LHCN-M2 (cell line): ENCODE results near the gene FAT3. TPM values are rescaled to one million over a fixed set of nuclear protein-coding genes. Genes with fewer than 3 reads are reported as not detected.

Experiments
- DNase-seq: peaks from one replicate; pipeline ENCODE4 v3.0.0-alpha.2; 2012; ENCODE audit warnings: low read depth
- polyA plus RNA-seq: library from polyadenylated mRNA; unstranded; fragments of >200 nt; gene quantifications from one replicate; pipeline ENCODE4 v1.2.1, GENCODE V29; 2012; ENCODE audit warnings: missing spikeins
- total RNA-seq: library from RNA; depleted of rRNA; stranded (reverse); fragments of >200 nt; gene quantifications from 2 replicates; pipeline ENCODE4 v1.2.3, GENCODE V29; 2014; rRNA removed

Gene FAT3
- total RNA-seq: under 0.01 and 0.06 TPM in 2 replicates
- 0.22 TPM for polyA plus RNA-seq

DNA sequence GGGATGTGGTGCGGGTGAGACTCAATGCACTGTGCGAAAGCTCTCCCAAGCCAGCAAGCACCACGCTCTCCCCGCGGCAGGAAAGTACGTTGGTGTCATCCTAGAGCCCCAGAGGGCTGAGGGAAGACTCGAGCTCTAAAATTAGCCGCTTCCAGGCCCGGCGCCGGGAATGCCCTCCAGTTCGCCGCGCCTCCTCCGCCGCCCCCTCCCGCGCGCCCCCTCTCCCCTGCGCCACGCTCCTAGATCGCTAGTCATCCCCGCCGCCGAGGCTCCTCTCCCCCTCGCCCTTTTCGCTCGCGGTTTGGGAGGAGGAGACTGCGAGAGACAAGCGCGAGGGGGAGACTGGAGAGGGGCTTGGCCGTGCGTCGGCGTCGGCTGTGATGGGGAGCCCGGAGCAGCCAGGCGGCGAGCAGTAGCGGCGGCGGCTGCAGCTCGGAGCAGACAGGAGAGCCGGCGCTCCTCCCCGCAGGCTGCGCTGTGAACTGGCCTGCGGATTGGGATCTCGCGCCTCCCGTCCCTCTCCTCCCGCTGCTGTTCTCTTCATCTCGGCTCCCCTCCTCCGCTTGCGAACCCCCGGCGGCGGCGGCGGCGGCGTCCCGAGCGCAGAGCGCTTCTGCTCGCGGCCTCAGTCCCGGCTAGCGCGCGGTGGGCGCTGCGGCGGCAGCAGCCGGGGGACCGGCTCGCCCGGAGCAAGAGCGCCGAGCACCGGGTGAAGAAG is at the start of gene FAT3:
Gene FAT3 (plus strand): TSS at position 412 of the 718 bp plus-strand sequence. CDS start 127,295 bp downstream, outside the sequence.
- peak; percentile 26 for DNase-seq

DNA sequence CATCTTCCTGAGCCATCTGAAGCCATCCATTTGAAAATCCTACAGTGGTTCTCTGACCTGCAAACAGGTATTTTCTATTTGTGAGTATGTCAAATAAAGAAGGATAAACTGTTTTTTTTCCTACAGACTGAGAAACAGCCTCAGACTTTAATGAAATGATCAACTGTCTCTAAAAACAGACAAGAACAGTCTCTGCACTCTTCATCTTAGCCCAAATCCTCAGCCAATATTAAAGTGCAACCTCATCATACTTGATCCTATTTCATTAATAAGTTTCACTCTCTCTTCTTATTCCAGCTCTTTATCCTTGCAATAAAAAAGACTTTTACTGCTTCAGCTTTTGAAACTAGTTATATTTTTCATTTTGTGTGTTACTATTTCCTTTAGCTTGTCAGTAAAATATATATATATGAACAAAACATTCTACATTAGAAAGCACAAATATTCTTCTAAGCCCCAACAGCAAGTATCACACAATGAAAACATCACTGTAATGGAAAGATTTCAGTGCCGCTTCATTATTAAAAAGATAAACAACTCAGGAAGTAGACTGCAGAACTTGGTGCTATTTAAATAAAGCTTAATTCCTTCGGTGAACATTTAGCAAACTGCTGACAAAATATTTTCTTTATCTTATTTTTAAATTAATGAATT is 45.5 kb upstream of the FAT3 start:
- DNase-seq: no peak

DNA sequence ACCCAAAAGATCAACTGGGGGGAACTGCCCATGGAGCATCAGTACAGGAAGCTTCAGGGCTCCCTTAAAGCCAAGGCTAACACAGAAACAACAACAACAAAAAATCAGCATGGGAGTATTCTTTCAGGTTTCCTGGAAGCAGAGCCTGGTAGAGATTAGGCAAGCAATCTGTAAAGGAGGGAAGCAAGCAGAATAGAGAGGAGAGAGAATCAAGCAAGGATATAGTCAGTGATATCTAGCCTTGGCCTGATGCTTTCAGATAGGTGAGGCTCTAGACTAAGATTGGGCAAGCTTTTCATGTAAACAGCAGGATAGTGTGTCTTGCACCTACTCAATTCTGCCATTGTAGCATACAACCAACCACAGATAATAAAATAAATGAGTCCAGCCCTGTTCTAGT is 44.4 kb upstream of the FAT3 start:
- no peak for DNase-seq

DNA sequence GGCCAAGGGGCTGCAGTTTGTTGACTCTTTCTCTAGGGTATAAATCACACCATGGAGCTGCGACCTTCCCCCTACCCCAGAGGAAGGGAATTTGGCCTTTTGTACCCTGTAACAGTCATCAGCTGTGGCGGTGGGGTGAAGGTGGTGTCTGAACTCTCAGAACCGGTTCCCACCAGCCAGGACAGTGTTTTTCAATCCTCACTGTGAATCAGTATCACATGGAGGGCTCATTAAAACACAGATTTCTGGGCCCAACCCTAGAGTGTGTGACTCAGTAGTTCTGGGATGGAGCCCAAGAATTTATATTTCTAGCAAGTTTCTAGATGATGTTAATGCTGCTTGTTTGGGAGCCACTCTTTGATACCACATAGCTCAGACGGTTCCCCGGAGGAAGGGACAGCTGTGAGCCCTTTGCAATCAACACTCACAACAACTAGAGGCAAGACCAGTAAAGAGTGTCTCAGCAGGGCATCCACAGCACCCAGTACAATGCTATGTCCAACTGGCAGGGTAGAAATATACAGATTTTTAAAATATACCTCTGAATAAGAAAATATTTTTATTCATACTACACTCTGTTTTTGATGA is 43.9 kb upstream of the FAT3 start:
- peak; percentile 27 for DNase-seq

DNA sequence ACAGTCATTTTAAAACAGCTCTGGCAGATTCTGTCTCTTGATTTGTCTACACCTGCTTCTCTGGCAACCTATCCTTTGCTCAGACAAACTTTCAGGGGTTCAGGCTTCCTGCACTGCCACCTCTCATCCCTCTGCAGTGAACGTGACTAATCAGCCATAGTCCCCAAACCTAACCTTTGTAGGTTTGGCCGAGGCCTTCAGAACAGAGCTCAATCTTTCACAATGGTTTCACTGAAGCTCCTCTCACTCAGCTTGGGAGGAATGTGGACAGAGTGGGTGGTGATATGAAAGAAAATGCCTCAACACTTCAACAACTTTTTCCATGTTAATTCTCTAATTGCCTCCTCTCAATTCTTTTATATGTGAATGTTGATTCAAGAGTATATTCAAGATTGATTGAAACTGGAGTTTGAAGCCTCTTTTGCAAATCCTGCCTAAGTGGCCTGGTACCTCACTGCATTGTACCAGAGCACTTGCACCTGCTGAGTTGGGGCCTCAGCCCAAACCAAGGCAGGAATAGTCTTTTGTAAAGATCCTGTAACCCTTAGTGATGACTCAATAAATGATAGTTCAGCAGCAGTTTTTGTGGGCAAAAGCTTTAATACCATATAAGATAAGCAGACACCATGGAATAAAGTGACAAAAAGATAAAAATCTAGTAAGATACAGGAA is 33.9 kb upstream of the FAT3 start:
- DNase-seq: no peak

DNA sequence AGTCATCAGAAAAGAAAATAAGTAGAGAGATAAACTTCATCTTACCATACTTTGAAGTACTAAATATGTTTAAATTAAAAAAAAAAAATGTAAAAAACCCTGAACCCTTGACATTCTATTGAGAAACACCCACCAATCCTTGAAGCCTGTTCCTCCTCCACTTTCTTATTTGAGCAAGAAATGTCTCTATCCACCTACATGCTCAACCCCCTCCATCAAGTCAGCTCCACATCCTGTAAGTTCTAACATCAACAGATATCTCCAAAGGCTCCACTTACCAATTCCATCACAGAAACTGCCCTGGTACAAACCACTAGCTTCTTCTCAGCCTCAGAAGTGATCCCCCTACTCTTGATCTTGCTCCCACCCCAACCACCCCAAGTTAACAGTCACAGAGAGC is 32.5 kb upstream of the FAT3 start:
- DNase-seq: no peak

DNA sequence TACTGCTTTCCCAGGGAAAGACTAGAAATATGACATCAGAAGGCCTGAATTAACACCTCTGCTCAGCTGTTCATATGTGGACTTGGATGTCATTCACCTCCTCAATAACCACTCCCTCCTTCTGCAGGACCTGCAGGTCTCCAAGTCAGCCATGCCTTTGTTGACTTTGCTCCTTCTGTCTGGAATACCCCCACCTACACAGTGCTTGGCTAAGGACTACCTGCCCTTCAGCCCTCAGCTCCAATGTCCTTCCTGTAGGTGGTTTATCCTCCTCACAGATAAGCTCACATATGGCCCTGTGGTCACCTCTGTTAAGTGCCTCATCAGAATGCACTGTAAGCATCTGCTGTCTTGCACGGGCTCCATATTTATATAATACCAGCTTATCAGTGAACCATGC is 26.4 kb upstream of the FAT3 start:
- no peak for DNase-seq

DNA sequence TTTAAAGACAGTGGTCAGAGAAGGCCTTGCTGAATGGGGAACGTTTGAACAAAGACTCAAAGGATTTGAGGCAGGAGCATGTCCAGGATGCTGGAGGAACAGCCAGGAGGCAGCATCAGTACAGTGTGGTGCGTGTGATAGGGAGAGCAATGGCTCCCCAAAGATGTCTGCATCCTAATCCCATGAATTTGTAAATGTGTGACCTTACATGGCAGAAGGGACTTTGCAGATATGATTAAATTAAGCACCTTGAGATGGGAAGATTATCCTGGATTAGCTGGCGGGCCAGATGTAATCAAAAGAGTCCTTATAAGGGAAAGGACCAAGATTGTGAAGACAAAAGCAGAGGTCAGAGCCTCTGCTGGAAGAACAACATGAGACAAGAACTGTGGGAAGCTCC is 24.6 kb upstream of the FAT3 start:
- no peak for DNase-seq

DNA sequence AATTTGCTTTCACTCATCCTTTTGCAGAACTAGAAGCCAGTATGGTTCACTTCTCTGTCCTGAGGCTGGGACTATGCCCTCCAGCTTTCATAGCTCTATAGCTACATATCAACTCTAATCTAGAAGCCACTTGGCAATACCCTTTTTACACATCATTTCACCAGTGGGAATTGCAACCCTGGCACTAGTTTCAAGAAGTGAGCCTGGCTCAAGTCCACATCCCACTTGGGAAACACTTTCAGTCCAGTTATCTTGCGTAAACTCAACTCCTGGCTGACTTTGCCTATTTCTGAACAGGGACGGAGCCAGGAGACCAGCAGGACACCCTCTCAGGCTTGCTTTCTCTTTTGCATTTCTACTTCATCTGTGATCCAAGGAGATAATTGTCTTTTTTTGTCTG is 19.9 kb upstream of the FAT3 start:
- DNase-seq: no peak

DNA sequence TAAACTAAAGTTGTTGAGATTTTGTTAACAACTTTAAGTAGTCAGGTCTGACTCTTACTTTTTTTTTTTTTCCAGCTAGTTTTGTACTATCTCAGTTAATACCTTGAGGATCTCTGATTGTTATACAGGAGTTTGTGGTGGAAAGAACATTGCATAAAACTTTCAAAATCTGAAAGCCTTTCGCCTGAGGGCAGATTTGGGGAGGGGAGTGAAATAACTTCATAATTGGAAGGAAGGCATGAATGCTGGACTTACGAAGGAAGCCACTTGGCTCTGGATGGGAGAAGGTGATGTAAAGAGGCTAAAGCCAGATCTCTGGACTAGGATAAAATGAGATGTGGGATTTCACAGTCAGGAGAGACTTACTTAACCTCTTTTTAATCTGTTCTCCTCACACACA is 18.2 kb upstream of the FAT3 start:
- no peak for DNase-seq

DNA sequence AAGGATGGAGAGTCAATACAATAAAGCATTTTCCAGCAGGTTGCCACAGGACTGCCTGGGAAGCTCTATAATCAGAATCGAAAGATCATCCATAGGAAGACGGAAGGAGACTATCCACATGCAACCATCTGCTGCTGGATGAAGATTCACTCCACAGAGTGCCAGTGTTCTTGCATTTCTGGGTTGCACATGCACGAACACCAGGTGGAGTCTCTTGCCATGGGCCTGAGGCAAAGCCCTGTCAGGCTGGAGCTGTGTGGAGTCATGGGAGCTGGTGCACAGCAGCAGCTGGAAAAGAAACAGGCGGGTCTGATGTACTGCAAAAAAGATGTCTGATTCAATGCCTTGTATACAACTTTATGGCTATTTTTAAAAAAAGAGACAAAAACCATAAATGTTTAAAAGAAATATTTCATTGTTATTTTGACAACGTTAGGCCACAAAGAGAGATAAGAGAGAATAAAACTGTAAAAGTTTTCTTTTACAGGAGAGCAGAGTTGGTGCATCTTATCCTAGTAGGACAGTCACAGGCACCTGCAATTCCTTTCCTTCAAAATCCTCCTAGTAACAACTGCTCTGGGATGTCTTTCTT is 12.9 kb upstream of the FAT3 start:
- peak; percentile 51 for DNase-seq

DNA sequence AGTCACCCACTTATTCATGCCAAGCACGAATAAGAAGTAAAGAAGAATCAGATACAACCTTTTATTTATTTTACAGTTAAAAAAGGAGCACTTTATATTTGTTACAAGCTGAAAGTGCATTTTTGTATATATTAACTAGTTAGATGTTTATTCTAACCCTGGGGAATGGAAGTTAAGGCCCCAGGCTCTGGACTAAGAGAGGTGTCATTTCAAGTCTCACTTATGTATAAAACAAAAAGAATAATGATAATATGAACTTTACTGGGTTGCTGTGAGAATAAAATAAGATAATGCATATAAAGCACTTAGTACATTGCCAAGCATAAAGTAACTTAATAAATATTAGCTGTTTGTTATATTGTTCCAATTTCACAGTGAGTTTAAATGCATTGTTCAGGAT is 12.1 kb upstream of the FAT3 start:
- DNase-seq: no peak

DNA sequence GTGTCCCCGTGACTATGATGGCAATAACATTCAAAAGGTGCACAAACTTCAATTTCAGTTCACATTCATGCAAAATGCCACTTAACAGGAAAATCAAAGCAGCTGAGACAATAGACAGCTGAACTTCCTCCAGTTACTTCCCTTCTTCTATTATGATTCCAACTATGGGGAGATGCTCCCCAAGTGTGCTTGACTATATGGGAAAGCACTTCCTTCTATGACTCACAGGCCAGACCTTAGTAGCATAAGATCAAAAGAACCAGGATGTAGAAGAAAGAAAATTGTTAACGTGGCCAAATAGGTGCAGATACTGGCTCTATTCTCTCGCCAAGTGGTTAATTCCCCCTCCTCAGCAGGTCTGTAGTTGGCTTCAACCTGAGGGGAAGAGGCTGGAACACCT is 7.8 kb upstream of the FAT3 start:
- DNase-seq: no peak

DNA sequence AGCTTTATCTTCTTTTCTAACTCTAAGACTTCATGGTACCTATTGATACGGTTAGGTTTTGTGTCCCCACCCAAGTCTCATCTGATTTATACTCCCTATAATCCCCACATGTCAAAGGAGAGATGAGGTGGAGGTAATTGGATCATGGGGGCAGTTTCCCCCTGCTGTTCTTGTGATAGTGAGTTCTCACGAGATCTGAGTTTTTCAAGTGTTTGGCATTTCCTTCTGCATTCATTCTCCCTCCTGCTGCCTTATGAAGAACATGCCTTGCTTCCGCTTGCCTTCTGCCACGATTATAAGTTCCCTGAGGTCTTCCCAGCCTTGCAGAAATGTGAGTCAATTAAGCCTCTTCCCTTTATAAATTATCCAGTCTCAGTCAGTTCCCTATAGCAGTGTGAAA is 5.1 kb upstream of the FAT3 start:
- DNase-seq: no peak

DNA sequence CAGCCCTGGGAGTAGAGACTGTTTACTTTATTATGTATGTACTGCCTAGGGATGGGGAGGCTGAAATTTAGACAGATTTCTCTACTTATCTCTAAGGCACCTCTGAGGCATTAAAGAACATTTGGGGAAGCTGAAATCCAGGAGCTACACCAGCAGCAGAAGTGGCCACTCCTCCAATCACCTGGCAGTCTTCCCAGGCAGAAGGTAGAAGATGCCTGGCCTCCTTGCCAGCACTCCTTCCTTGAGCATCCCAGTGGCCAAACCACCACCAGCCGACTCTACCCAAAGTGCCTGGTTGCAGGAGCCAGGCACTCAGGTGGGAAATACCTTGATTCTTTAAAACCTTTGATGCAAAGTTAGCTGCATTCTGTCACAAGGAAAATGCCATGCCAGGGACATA is 1.9 kb upstream of the FAT3 start:
- DNase-seq: no peak

DNA sequence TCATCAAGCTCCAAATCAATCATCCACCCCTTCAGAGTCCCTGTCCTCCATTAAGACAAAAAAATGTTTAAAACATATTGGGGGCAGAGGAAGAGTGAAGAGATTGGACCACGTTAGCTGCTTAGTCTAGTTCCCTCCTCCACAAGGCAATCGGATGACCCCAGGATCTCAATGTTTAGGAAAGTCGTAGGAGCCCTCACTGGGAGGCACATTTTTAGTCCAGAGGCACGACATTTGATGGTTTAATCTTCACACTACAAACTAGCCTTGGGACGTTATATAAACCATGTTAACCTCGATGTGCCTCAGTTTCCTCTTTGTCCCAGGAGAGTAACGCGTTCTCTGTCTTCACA is 588 bp upstream of the FAT3 start:
- DNase-seq: no peak

DNA sequence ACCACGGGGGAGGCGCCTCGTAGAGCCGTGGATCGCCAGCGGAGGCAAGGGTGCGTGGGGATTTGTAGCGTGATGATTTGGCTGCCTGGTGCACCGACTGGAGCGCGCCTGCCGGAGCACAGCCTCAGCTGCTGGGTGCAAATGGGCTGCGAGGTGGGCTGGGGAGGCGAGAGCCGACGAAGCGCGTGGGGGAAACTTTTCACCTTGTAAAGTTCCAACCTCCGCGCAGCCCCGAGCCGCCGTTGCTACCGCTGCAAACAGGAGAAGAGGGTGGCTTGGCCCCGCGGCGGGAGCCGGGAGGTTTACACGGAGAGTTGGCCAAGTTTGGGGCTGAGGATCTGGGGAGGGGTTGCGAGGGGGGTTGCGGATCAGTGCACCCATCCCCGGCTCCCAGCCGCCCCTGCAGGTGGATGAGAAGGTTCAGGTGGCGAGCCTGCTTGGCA is 528 bp downstream of the FAT3 start:
- no peak for DNase-seq

DNA sequence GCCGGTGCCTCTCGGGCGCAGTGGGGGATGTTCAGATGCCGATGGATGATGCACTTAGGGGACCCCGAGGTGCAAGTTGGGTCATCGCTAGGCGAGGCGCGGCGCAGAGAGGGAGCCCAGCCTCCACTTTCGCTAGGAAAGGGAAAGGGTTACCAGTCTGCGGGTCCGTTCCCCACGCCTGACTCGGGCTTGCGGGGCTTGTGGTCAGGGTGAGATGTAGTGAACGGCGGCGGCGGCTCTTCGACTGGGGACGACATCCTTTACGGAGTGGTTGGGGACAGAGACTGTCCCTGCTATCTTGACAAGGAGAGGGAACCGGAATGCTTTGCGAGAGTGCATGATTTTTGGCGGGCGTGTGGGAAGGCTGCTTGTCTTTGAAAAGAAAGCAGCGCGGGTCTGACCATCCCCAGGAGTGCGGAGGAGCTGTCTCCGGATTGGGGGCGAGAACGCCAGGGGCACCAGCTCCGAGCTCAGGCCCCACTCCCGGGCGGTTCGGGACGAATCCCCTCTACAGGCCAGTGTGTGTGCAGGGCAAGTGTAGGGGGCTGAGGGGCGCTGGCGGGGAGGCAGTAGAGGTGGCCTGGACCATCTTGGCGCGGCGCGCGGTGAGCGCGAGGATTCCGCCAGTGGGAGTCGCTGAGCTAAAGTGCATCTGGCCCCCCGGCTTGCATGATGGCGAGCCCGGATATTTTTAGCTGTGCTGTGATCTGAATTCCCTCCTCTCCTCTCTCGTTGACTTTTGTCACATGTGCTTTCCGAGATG is 1.1 kb downstream of the FAT3 start:
- peak; percentile 16 for DNase-seq

DNA sequence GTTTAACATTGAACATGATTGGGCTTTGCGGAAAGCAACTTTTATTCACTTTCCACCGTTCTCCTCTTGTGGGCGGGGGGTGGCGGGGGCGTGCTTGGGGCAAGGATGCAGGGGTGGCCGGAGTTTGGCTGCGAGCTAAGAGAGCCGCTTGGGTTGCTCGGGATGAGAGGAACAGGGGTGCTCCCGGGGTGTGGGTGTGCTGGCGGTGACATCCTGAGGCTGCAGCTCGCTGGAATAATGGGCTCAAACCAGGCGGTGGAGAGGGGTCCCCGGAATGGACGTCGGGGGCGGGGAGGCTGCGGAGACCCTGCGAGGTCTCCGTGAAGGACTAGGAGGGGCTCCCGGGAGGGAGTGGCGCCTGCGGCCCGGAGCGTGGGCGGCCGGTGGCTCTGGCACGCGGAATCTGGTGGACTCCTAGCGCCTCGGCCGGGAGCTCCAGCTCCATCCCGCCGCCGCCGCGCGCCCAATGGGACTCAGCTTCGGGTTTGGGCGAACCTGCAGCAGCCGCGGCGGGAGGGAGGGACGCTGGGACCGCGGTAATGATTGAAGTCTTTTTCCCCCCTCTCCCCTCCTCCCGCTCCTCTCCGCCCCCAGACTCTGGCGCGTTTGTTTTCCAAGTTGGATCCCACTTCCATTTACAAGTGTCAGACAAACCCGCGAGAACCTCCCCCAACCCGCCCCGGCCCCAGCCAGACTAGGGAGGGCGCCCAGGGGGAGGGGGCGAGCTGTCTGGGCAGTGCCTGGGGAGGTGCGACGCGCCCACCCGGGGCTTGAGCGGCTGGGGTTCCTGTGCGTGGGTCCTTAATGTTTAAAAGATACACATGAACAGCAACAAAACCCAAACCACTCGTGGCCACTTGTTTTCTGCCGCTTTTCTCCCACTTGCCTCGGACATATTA is 2.0 kb downstream of the FAT3 start:
- DNase-seq: no peak

DNA sequence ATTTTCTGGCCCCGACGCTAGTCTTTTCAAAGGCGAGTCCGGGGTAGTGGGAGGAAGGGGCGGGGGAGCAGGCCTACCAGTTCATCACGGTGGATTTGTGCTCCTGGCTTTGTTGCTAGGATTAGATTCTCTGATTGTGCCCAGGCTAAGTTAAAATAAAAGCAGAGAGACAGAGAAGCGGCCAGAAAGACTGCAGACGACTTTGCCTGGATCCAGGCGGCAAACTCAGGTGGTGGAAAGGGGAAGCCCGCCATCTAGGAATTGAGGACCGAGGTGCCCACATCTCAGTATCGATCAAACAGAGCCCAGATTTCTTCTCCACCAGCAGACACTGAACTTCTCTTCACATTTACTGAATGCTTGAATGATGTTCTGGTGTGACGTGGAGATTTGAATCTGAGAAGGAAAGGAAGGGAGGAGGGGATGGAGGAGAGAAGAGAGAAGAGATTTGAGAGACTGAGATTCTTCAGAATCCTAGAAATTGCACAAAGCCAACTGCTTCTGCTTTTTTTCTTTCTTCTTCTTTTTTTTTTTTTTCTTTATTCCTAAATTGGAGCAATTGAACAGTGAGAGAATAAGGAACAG is 2.7 kb downstream of the FAT3 start:
- no peak for DNase-seq
